PFSK-1 (cell line): ENCODE data around the gene ARHGAP10.

Experiments used
- FOXP2 ChIP-seq: optimal IDR thresholded peaks from 2 replicates; pipeline ENCODE3; 2011; ENCODE audit warnings: borderline replicate concordance, control low read depth, inconsistent platforms; ENCODE audit not compliant: insufficient read depth; ENCODE audit errors: extremely low read length, extremely low read depth
- POLR2AphosphoS5 ChIP-seq: IDR thresholded peaks from 2 replicates; pipeline ENCODE4 v1.6.1; 2012; ENCODE audit warnings: low read depth, mild to moderate bottlenecking, control low read depth, low read length, moderate library complexity
- SIN3A ChIP-seq: IDR thresholded peaks from 2 replicates; pipeline ENCODE4 v1.6.1; 2012; ENCODE audit warnings: mild to moderate bottlenecking, low read length, moderate library complexity, borderline replicate concordance; ENCODE audit not compliant: insufficient read depth
- TAF1 ChIP-seq: IDR thresholded peaks from 2 replicates; pipeline ENCODE4 v1.6.1; 2012; ENCODE audit warnings: low read length, control low read depth, borderline replicate concordance; ENCODE audit not compliant: insufficient read depth
- TF ChIP-seq, protein P1 (sequence below), 2 experiments: IDR thresholded peaks; 2 replicates each; pipeline versions ENCODE4 v1.6.1 to v1.8.0; 2011 to 2012; ENCODE audit warnings: low read depth in 2 of 2, low read length in 2 of 2, control low read depth in 1 of 2, inconsistent platforms in 1 of 2, mild to moderate bottlenecking in 1 of 2, moderate library complexity in 1 of 2; ENCODE audit not compliant: insufficient read depth in 1 of 2

The ARHGAP10 gene

GRCh38 chr4:147830102-147830463 is 98.2 kb downstream of the ARHGAP10 start:
- TF ChIP-seq POLR2AphosphoS5 (no peak), FOXP2 (no peak), SIN3A (no peak), TAF1 (no peak)
- TF ChIP-seq, protein P1, sequence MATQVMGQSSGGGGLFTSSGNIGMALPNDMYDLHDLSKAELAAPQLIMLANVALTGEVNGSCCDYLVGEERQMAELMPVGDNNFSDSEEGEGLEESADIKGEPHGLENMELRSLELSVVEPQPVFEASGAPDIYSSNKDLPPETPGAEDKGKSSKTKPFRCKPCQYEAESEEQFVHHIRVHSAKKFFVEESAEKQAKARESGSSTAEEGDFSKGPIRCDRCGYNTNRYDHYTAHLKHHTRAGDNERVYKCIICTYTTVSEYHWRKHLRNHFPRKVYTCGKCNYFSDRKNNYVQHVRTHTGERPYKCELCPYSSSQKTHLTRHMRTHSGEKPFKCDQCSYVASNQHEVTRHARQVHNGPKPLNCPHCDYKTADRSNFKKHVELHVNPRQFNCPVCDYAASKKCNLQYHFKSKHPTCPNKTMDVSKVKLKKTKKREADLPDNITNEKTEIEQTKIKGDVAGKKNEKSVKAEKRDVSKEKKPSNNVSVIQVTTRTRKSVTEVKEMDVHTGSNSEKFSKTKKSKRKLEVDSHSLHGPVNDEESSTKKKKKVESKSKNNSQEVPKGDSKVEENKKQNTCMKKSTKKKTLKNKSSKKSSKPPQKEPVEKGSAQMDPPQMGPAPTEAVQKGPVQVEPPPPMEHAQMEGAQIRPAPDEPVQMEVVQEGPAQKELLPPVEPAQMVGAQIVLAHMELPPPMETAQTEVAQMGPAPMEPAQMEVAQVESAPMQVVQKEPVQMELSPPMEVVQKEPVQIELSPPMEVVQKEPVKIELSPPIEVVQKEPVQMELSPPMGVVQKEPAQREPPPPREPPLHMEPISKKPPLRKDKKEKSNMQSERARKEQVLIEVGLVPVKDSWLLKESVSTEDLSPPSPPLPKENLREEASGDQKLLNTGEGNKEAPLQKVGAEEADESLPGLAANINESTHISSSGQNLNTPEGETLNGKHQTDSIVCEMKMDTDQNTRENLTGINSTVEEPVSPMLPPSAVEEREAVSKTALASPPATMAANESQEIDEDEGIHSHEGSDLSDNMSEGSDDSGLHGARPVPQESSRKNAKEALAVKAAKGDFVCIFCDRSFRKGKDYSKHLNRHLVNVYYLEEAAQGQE (IDR thresholded peaks at IDR 0.05; ENCODE audit: insufficient read depth in 1 of 2, low read depth in 2 of 2, low read length in 2 of 2) = no peak

DNA sequence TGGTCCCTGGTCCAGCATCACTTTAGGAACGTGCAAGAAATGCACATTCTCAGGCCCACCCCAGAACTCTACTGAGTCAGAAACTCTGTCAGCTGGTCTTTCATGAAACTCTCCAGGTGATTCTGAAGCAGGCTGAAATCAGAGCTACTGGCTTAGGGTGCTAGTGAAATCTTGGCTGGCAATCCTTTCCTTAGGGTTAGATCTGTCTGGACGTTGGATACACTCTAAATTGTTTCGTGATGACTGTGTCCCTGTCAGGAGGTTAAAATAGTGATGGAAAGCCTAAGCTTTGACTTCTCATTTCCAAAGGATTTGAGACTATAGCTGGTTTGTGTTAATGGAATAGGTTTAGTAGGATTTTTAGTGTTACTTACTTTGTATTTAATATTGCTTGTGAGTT is 99.1 kb downstream of the ARHGAP10 start:
- TF ChIP-seq, protein P1 (IDR thresholded peaks at IDR 0.05; ENCODE audit: insufficient read depth in 1 of 2, low read depth in 2 of 2, low read length in 2 of 2) = no peak
- TF ChIP-seq POLR2AphosphoS5 (no peak), SIN3A (no peak), FOXP2 (no peak), TAF1 (no peak)

DNA sequence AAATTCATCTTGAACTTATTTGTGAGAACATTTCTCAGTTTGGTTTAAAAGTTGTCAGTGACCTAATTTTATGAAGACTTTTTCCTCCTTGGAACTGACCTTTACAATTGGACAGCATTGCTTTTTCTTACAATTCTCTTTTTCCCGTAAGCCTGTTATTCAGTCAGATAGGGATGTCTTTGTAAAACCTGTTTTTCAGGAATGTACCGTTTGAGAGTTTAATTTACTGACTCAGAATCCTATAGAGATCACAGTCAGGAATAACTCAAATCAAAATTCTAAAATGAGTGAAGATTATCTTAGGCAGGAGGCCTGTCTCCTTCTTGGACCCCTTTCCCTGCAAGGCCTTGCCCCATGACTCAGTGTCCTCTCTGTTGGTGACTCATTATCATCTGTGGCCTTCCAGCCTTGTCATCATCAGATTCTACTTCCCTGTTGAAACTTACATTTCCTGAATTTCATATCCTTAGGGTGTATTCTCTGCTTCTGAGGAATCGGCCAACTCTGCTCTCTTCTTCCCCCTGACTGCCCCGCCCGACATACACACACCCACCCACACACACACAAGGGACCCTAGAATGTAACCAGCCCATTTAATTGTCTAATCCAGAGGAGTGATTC is 99.8 kb downstream of the ARHGAP10 start:
- TF ChIP-seq FOXP2 (no peak), POLR2AphosphoS5 (no peak), SIN3A (no peak)
- TF ChIP-seq, protein P1 (IDR thresholded peaks at IDR 0.05; ENCODE audit: insufficient read depth in 1 of 2, low read depth in 2 of 2, low read length in 2 of 2) = no peak

- TF ChIP-seq SIN3A (no peak), POLR2AphosphoS5 (no peak), TAF1 (no peak), FOXP2 (no peak)
- TF ChIP-seq, protein P1 (IDR thresholded peaks at IDR 0.05; ENCODE audit: insufficient read depth in 1 of 2, low read depth in 2 of 2, low read length in 2 of 2) = no peak
Measured at GRCh38 chr4:147833254-147833653, 101.4 kb downstream of the ARHGAP10 start.

- TF ChIP-seq POLR2AphosphoS5 (no peak), TAF1 (no peak), SIN3A (no peak), FOXP2 (no peak)
- TF ChIP-seq, protein P1 (IDR thresholded peaks at IDR 0.05; ENCODE audit: insufficient read depth in 1 of 2, low read depth in 2 of 2, low read length in 2 of 2) = no peak
Measured at GRCh38 chr4:147833741-147834140, 101.9 kb downstream of the ARHGAP10 start.
